Fibroblast of pulmonary artery (primary cell): ENCODE data around the gene FOXP1.

Experiments
- DNase-seq: peaks from one replicate; pipeline ENCODE4 v3.0.0-alpha.2; 2010; ENCODE audit warnings: low read depth
- H3K4me3 ChIP-seq: replicated peaks from 2 replicates; pipeline ENCODE4 v1.5.1; 2011; ENCODE audit warnings: low read depth, mild to moderate bottlenecking, control low read depth, low read length, moderate library complexity
- TF ChIP-seq, protein P1 (sequence below): IDR thresholded peaks from 2 replicates; pipeline ENCODE4 v1.5.1; 2011; ENCODE audit warnings: mild to moderate bottlenecking, control low read depth, low read length, inconsistent platforms; ENCODE audit errors: missing control alignments

Gene FOXP1

GRCh38 chr3:71369701-71370391 is 213.7 kb downstream of the FOXP1 start:
- peak; percentile 53 for DNase-seq
- no peak overlapping the region for H3K4me3 ChIP-seq
- TF ChIP-seq, protein P1, sequence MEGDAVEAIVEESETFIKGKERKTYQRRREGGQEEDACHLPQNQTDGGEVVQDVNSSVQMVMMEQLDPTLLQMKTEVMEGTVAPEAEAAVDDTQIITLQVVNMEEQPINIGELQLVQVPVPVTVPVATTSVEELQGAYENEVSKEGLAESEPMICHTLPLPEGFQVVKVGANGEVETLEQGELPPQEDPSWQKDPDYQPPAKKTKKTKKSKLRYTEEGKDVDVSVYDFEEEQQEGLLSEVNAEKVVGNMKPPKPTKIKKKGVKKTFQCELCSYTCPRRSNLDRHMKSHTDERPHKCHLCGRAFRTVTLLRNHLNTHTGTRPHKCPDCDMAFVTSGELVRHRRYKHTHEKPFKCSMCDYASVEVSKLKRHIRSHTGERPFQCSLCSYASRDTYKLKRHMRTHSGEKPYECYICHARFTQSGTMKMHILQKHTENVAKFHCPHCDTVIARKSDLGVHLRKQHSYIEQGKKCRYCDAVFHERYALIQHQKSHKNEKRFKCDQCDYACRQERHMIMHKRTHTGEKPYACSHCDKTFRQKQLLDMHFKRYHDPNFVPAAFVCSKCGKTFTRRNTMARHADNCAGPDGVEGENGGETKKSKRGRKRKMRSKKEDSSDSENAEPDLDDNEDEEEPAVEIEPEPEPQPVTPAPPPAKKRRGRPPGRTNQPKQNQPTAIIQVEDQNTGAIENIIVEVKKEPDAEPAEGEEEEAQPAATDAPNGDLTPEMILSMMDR, result no peak

DNA sequence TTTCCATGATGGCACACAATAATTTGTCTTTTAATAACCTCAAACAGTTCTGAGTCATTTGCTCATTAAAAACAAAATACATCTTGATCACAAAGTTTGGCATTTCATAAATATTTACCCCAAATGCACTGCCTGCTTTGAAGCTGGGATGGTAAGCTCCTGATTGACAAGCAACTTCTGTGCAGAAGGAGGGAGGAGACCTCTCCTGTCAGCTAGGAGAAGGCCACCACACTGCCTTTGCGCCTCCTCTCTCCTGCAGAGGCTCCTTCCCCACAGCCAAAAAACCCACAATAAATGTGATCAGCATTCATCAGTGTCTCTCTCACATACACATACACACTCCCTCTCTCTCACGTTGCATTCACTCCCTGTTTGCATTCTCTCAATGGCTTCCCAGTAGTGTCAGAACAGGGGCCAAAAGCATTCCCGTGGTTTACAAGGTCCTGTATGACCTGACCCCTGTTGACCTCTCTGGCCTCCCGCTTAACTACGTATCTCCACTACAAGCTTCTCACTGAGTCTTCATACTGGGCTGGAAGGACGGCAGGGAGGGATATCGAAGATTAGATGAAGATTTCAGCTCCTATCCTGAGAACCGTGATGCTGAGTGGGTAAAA is 216.4 kb downstream of the FOXP1 start:
- TF ChIP-seq, protein P1, result no peak
- no peak overlapping the region for H3K4me3 ChIP-seq
- DNase-seq, result no peak

GRCh38 chr3:71361334-71361890 is 222.1 kb downstream of the FOXP1 start:
- DNase-seq, result no peak
- TF ChIP-seq, protein P1, result no peak
- no peak overlapping the region for H3K4me3 ChIP-seq

- no peak overlapping the region for H3K4me3 ChIP-seq
- no peak for DNase-seq
- TF ChIP-seq, protein P1, result no peak
Observed at GRCh38 chr3:71360764-71361163, 222.8 kb downstream of the FOXP1 start.

- no peak overlapping the region for H3K4me3 ChIP-seq
- DNase-seq, result no peak
- TF ChIP-seq, protein P1, result no peak
Observed at GRCh38 chr3:71360180-71360579, 223.3 kb downstream of the FOXP1 start.

- no peak overlapping the region for H3K4me3 ChIP-seq
- TF ChIP-seq, protein P1, result no peak
- no peak for DNase-seq
Observed at GRCh38 chr3:71358243-71358642, 225.3 kb downstream of the FOXP1 start.
